Stomach (tissue), 4 donors: ENCODE results near the gene TOR1B.
"Not testable (repeated sequence)": the region's sequence is repeated elsewhere in the genome, so short reads cannot be mapped to it uniquely, and the experiment has no call there.

ENCODE experiments used
- CTCF ChIP-seq, 7 experiments: fragments of 450-650 bp in 4 of 7; fragments of 200-600 bp in 3 of 7; sonication (generic) in 3 of 7; IDR thresholded peaks; one replicate each; pipeline ENCODE4 v1.5.1; 2016 to 2019; ENCODE audit warnings: antibody characterized with exemption in 7 of 7, control low read depth in 2 of 7, mild to moderate bottlenecking in 1 of 7
- EP300 ChIP-seq: sonication (generic); formaldehyde crosslinking; IDR thresholded peaks from one replicate; pipeline ENCODE4 v1.6.1; 2017; ENCODE audit warnings: antibody characterized with exemption
- POLR2A ChIP-seq, 4 donors: fragments of 450-650 bp; IDR thresholded peaks; one replicate each; pipeline ENCODE4 v1.6.1; 2016; ENCODE audit warnings: antibody characterized with exemption in 4 of 4, control low read depth in 2 of 4, mild to moderate bottlenecking in 1 of 4, moderate library complexity in 1 of 4

- TF ChIP-seq CTCF (IDR thresholded peaks at IDR 0.05); EP300; POLR2A (IDR thresholded peaks at IDR 0.05): not testable (repeated sequence)
Measured at GRCh38 chr9:129784970-129785369, 18.0 kb upstream of the TOR1B start.
